ENCODE data around the gene RTP3.

DNA sequence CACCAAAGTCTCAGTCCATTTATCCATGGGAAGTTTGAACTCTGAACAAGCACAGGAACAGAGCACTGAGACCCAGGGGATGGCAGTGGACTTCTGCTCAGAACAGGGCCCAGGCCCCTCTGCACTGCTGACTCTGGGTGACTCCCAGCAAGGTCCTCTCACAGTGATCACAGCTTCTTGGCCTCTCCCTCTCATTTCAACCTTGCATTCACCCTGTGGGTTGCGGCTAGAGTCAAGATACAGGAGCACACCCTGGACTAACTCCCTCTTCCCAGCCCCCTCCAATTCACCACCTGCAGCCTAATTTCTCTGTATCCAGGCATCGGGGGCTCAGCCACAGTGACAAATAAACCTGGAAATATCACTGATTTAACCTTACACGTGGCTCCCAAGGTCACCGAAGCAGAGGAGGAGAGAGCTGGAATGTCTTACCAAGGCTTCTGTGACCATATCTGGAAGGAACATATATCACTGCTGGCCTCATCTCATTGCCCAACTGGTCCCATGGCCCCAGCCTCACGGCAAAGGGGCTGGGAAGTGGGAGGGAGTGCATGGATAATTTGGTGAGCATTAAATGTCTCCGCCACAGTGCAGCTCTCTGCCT, 1.2 kb downstream of the RTP3 start:
- TF ChIP-seq, protein P1, sequence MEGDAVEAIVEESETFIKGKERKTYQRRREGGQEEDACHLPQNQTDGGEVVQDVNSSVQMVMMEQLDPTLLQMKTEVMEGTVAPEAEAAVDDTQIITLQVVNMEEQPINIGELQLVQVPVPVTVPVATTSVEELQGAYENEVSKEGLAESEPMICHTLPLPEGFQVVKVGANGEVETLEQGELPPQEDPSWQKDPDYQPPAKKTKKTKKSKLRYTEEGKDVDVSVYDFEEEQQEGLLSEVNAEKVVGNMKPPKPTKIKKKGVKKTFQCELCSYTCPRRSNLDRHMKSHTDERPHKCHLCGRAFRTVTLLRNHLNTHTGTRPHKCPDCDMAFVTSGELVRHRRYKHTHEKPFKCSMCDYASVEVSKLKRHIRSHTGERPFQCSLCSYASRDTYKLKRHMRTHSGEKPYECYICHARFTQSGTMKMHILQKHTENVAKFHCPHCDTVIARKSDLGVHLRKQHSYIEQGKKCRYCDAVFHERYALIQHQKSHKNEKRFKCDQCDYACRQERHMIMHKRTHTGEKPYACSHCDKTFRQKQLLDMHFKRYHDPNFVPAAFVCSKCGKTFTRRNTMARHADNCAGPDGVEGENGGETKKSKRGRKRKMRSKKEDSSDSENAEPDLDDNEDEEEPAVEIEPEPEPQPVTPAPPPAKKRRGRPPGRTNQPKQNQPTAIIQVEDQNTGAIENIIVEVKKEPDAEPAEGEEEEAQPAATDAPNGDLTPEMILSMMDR (IDR thresholded peaks at IDR 0.05; ENCODE audit: low read depth, low read length) = no peak
- no peak for TF ChIP-seq EZH2phosphoT487 (IDR thresholded peaks at IDR 0.05; ENCODE audit: low read depth)
